Transverse colon (tissue), 4 donors: Measurements from ENCODE around the gene NNMT. TPM values are rescaled to one million over a fixed set of nuclear protein-coding genes. Genes with fewer than 3 reads are reported as not detected.

ENCODE experiments used
- DNase-seq: peaks from one replicate; pipeline ENCODE4 v3.0.0-alpha.2; 2019
- H3K27ac ChIP-seq, 4 donors: fragments of 200-600 bp; sonication (generic); 2 replicates each; pipeline ENCODE4 v1.5.1; 2016 to 2018; ENCODE audit warnings: inconsistent platforms in 4 of 4
- H3K27me3 ChIP-seq: fragments of 200-600 bp; sonication (generic); 2 replicates; pipeline ENCODE4 v1.5.1; 2017; ENCODE audit warnings: inconsistent platforms
- H3K36me3 ChIP-seq, 4 donors: fragments of 200-600 bp; sonication (generic); 2 replicates each; pipeline ENCODE4 v1.5.1; 2017 to 2019; ENCODE audit warnings: inconsistent platforms in 4 of 4
- H3K4me1 ChIP-seq, 4 donors: fragments of 200-600 bp; sonication (generic); 2 replicates each; pipeline ENCODE4 v1.5.1; 2017 to 2020; ENCODE audit warnings: inconsistent platforms in 4 of 4
- H3K4me3 ChIP-seq, 4 donors: fragments of 200-600 bp; sonication (generic); 1 replicate in 1 of 4; 2 replicates in 3 of 4; pipeline versions ENCODE4 v1.5.1 to v1.6.1; 2017 to 2019; ENCODE audit warnings: inconsistent platforms in 4 of 4
- H3K9me3 ChIP-seq, 2 donors: fragments of 200-600 bp; sonication (generic); 2 replicates each; pipeline ENCODE4 v1.5.1; 2017 to 2019; ENCODE audit warnings: inconsistent platforms in 2 of 2
- CTCF ChIP-seq, 5 experiments: fragments of 200-600 bp in 3 of 5; fragments of 450-650 bp in 2 of 5; sonication (generic) in 3 of 5; IDR thresholded peaks; 1 replicate in 2 of 5; 2 replicates in 3 of 5; pipeline ENCODE4 v1.5.1; 2016 to 2017; ENCODE audit warnings: antibody characterized with exemption in 5 of 5, inconsistent platforms in 3 of 5, mild to moderate bottlenecking in 2 of 5, moderate library complexity in 1 of 5
- EP300 ChIP-seq: sonication (generic); formaldehyde crosslinking; IDR thresholded peaks from one replicate; pipeline ENCODE4 v1.6.1; 2017; ENCODE audit warnings: antibody characterized with exemption, low read depth
- POLR2A ChIP-seq: fragments of 450-650 bp; IDR thresholded peaks from one replicate; pipeline ENCODE4 v1.6.1; 2016; ENCODE audit warnings: antibody characterized with exemption, mild to moderate bottlenecking, moderate library complexity
- POLR2AphosphoS5 ChIP-seq, 3 donors: sonication (generic); formaldehyde crosslinking; IDR thresholded peaks; one replicate each; pipeline ENCODE4 v1.6.1; 2016; ENCODE audit warnings: antibody characterized with exemption in 3 of 3
- WGBS, 2 donors: methylation state at CpG; one replicate each; pipeline ENCODE4 v1.1.5; 2018; ENCODE audit warnings: low coverage in 1 of 2; 5-methylcytosine and 5-hydroxymethylcytosine counted together
- in situ Hi-C, 4 donors: fragments of 200-750 bp; cut with MboI; loops; one replicate each; pipeline versions ENCODE4 v1.15.0 to v1.15.1; 2017; ENCODE audit warnings: low sequenced_read_pairs in 3 of 4, low pct_ligation_motif_present in 1 of 4, low pct_unique_long_range_greater_than_20kb in 1 of 4
- intact Hi-C: fragments of 100-400 bp; cut with DNase I; formaldehyde crosslinking; loops from one replicate; pipeline ENCODE4 v1.15.1; 2023; ENCODE audit warnings: low total_unique reads
- total RNA-seq, 4 donors: library from RNA; depleted of rRNA; stranded (reverse); fragments of >200 nt; gene quantifications; one replicate each; pipeline ENCODE4 v1.1.0, GENCODE V29; 2016

Gene NNMT
- total RNA-seq, 4 donors from 2014 or later = 37.8 to 385 (median 179) TPM

- intact Hi-C loops = loop anchor here (10.0 kb wide), 1 partner anchor 66 kb away; no protein-coding TSS in a partner anchor
- 91 to 94% methylated on average over 6 to 14 of the region's 14 CpGs for WGBS, 2 donors
- no peak for DNase-seq
Observed at GRCh38 chr11:114250993-114251814, 45.0 kb upstream of the NNMT start.

GRCh38 chr11:114251815-114252337 lies 44.3 kb upstream of the NNMT start:
- DNase-seq = no peak
- intact Hi-C loops = loop anchor here (10.0 kb wide), 1 partner anchor 67 kb away; no protein-coding TSS in a partner anchor
- H3K9me3 ChIP-seq = no peaks in the 10 kb centered on the region
- peak overlapping the region in 1 of 4 donors; percentile 58 for H3K27ac ChIP-seq
- H3K4me3 ChIP-seq = no peak overlapping the region
- H3K4me1 ChIP-seq = peaks cover 3 to 6% (median 5%) of the 10 kb centered on the region in 4 donors
- no peaks in the 10 kb centered on the region for H3K27me3 ChIP-seq
- TF ChIP-seq POLR2A = no peak
- peak in 1 of 3 donors; percentile 2 for TF ChIP-seq POLR2AphosphoS5 (IDR thresholded peaks at IDR 0.05)
- no peak for TF ChIP-seq EP300
- WGBS, 2 donors = 80 to 86% methylated on average over 1 to 9 of the region's 9 CpGs
- peaks cover 0 to 39% (median 18%) of the 10 kb centered on the region in 4 donors for H3K36me3 ChIP-seq
- in situ Hi-C loops = loop anchor here in 2 of 4 donors (10.0 to 25.0 kb wide), 3 partner anchors 215 to 365 kb away; partner anchors contain the start of genes HTR3B (in 1 of the 2) and USP28 (in 1 of the 2)

More at GRCh38 chr11:114250993-114251814, 45.0 kb upstream of the NNMT start:
- in situ Hi-C loops = loop anchor here in 2 of 4 donors (10.0 to 25.0 kb wide), 3 partner anchors 214 to 364 kb away; partner anchors contain the start of genes HTR3B (in 1 of the 2) and USP28 (in 1 of the 2)
- peaks cover 0 to 39% (median 20%) of the 10 kb centered on the region in 4 donors for H3K36me3 ChIP-seq
- no peak overlapping the region for H3K4me3 ChIP-seq
- H3K27me3 ChIP-seq = no peaks in the 10 kb centered on the region
- peak overlapping the region in 2 of 4 donors; percentile 35 to 58 for H3K27ac ChIP-seq
- peaks cover 0 to 6% (median 0%) of the 10 kb centered on the region in 4 donors for H3K4me1 ChIP-seq
- TF ChIP-seq POLR2AphosphoS5 (IDR thresholded peaks at IDR 0.05) (no peak), CTCF (IDR thresholded peaks at IDR 0.05) (no peak), EP300 (no peak), POLR2A (no peak)
- no peaks in the 10 kb centered on the region for H3K9me3 ChIP-seq

GRCh38 chr11:114252767-114253166 lies 43.4 kb upstream of the NNMT start:
- TF ChIP-seq POLR2A (no peak), POLR2AphosphoS5 (IDR thresholded peaks at IDR 0.05) (no peak), EP300 (no peak), CTCF (IDR thresholded peaks at IDR 0.05) (no peak)
- DNase-seq = no peak
- in situ Hi-C loops (loop anchor here in 2 of 4 donors (10.0 to 25.0 kb wide), 3 partner anchors 215 to 365 kb away; partner anchors contain the start of genes HTR3B (in 1 of the 2) and USP28 (in 1 of the 2)), intact Hi-C loops (loop anchor here (10.0 kb wide), 1 partner anchor 68 kb away; no protein-coding TSS in a partner anchor)
- Histone ChIP-seq H3K4me3 (no peak overlapping the region), H3K27ac (peak overlapping the region in 1 of 4 donors; percentile 58), H3K4me1 (peaks cover 6 to 15% (median 10%) of the 10 kb centered on the region in 4 donors), H3K27me3 (no peaks in the 10 kb centered on the region), H3K9me3 (no peaks in the 10 kb centered on the region), H3K36me3 (peaks cover 0 to 32% (median 13%) of the 10 kb centered on the region in 4 donors)
- 76 to 79% methylated on average over 7 to 9 of the region's 9 CpGs for WGBS, 2 donors

- intact Hi-C loops = loop anchor here (10.0 kb wide), 1 partner anchor 69 kb away; no protein-coding TSS in a partner anchor
- Histone ChIP-seq H3K27me3 (no peaks in the 10 kb centered on the region), H3K36me3 (peaks cover 0 to 22% (median 10%) of the 10 kb centered on the region in 4 donors), H3K9me3 (no peaks in the 10 kb centered on the region), H3K27ac (peak overlapping the region in 1 of 4 donors; percentile 3), H3K4me1 (peaks cover 6 to 24% (median 15%) of the 10 kb centered on the region in 4 donors), H3K4me3 (no peak overlapping the region)
- no peak for TF ChIP-seq EP300
- TF ChIP-seq CTCF (IDR thresholded peaks at IDR 0.05) = no peak
- no peak for TF ChIP-seq POLR2AphosphoS5 (IDR thresholded peaks at IDR 0.05)
- TF ChIP-seq POLR2A = no peak
- WGBS, 2 donors = 72 to 88% methylated on average over 2 of the region's 2 CpGs
- in situ Hi-C loops = loop anchor here in 2 of 4 donors (10.0 to 25.0 kb wide), 3 partner anchors 216 to 366 kb away; partner anchors contain the start of genes HTR3B (in 1 of the 2) and USP28 (in 1 of the 2)
- DNase-seq = no peak
Observed at GRCh38 chr11:114253771-114254170, 42.4 kb upstream of the NNMT start.
